ENCODE measurements around the gene DDB1. TPM values are rescaled to one million over a fixed set of nuclear protein-coding genes. Genes with fewer than 3 reads are reported as not detected.

The DDB1 gene
- polyA plus RNA-seq, 2 donors = 51.3 to 78.7 TPM

GRCh38 chr11:61329871-61330270, 3.0 kb downstream of the DDB1 start:
- H3K27ac ChIP-seq (ENCODE audit: low read depth in 2 of 2, low read length in 1 of 2) = no peak overlapping the region
- no peak overlapping the region for H3K4me3 ChIP-seq (ENCODE audit: low read depth in 1 of 2, low read length in 2 of 2)
- 90 to 91% methylated on average over 4 of the region's 4 CpGs for WGBS, 2 donors
- no peaks in the 10 kb centered on the region for H3K9me3 ChIP-seq (ENCODE audit: control insufficient read depth in 2 of 2, insufficient read depth in 1 of 2, low read depth in 1 of 2, low read length in 1 of 2)
- H3K27me3 ChIP-seq (ENCODE audit: control insufficient read depth in 1 of 2, insufficient read depth in 2 of 2, low read length in 2 of 2) = no peaks in the 10 kb centered on the region
- H3K4me1 ChIP-seq (ENCODE audit: control insufficient read depth in 2 of 2, insufficient read depth in 2 of 2, low read length in 1 of 2) = peaks cover 3 to 7% of the 10 kb centered on the region in 2 donors
- H3K36me3 ChIP-seq (ENCODE audit: control insufficient read depth in 2 of 2, insufficient read depth in 2 of 2, low read length in 1 of 2) = peaks cover 2 to 11% of the 10 kb centered on the region in 2 donors

- Histone ChIP-seq H3K4me1 (ENCODE audit: control insufficient read depth in 2 of 2, insufficient read depth in 2 of 2, low read length in 1 of 2) (peaks cover 0 to 2% of the 10 kb centered on the region in 2 donors), H3K27ac (ENCODE audit: low read depth in 2 of 2, low read length in 1 of 2) (no peak overlapping the region), H3K36me3 (ENCODE audit: control insufficient read depth in 2 of 2, insufficient read depth in 2 of 2, low read length in 1 of 2) (peaks cover 6 to 13% of the 10 kb centered on the region in 2 donors), H3K9me3 (ENCODE audit: control insufficient read depth in 2 of 2, insufficient read depth in 1 of 2, low read depth in 1 of 2, low read length in 1 of 2) (no peaks in the 10 kb centered on the region), H3K4me3 (ENCODE audit: low read depth in 1 of 2, low read length in 2 of 2) (no peak overlapping the region), H3K27me3 (ENCODE audit: control insufficient read depth in 1 of 2, insufficient read depth in 2 of 2, low read length in 2 of 2) (no peaks in the 10 kb centered on the region)
- WGBS, 2 donors = 89 to 90% methylated on average over 9 of the region's 9 CpGs
Observed at GRCh38 chr11:61328351-61328750, 4.6 kb downstream of the DDB1 start.

- Histone ChIP-seq H3K4me1 (ENCODE audit: control insufficient read depth in 2 of 2, insufficient read depth in 2 of 2, low read length in 1 of 2) (peaks cover 0 to 2% of the 10 kb centered on the region in 2 donors), H3K36me3 (ENCODE audit: control insufficient read depth in 2 of 2, insufficient read depth in 2 of 2, low read length in 1 of 2) (peaks cover 10 to 17% of the 10 kb centered on the region in 2 donors), H3K27me3 (ENCODE audit: control insufficient read depth in 1 of 2, insufficient read depth in 2 of 2, low read length in 2 of 2) (no peaks in the 10 kb centered on the region), H3K4me3 (ENCODE audit: low read depth in 1 of 2, low read length in 2 of 2) (no peak overlapping the region), H3K9me3 (ENCODE audit: control insufficient read depth in 2 of 2, insufficient read depth in 1 of 2, low read depth in 1 of 2, low read length in 1 of 2) (no peaks in the 10 kb centered on the region), H3K27ac (ENCODE audit: low read depth in 2 of 2, low read length in 1 of 2) (no peak overlapping the region)
Observed at GRCh38 chr11:61327669-61328071, 5.2 kb downstream of the DDB1 start.

GRCh38 chr11:61325649-61326414, 7.1 kb downstream of the DDB1 start:
- no peaks in the 10 kb centered on the region for H3K4me1 ChIP-seq (ENCODE audit: control insufficient read depth in 2 of 2, insufficient read depth in 2 of 2, low read length in 1 of 2)
- H3K27ac ChIP-seq (ENCODE audit: low read depth in 2 of 2, low read length in 1 of 2) = no peak overlapping the region
- 57 to 71% methylated on average over 2 of the region's 2 CpGs for WGBS, 2 donors

GRCh38 chr11:61315260-61315659, 17.6 kb downstream of the DDB1 start:
- 43 to 44% methylated on average over 2 of the region's 2 CpGs for WGBS, 2 donors
- Histone ChIP-seq H3K9me3 (ENCODE audit: control insufficient read depth in 2 of 2, insufficient read depth in 1 of 2, low read depth in 1 of 2, low read length in 1 of 2) (peaks cover 0 to 2% of the 10 kb centered on the region in 2 donors), H3K27ac (ENCODE audit: low read depth in 2 of 2, low read length in 1 of 2) (no peak overlapping the region), H3K4me3 (ENCODE audit: low read depth in 1 of 2, low read length in 2 of 2) (no peak overlapping the region), H3K4me1 (ENCODE audit: control insufficient read depth in 2 of 2, insufficient read depth in 2 of 2, low read length in 1 of 2) (no peaks in the 10 kb centered on the region), H3K27me3 (ENCODE audit: control insufficient read depth in 1 of 2, insufficient read depth in 2 of 2, low read length in 2 of 2) (no peaks in the 10 kb centered on the region), H3K36me3 (ENCODE audit: control insufficient read depth in 2 of 2, insufficient read depth in 2 of 2, low read length in 1 of 2) (peaks cover 18 to 34% of the 10 kb centered on the region in 2 donors)

More at GRCh38 chr11:61325649-61326414, 7.1 kb downstream of the DDB1 start:
- no peaks in the 10 kb centered on the region for H3K27me3 ChIP-seq (ENCODE audit: control insufficient read depth in 1 of 2, insufficient read depth in 2 of 2, low read length in 2 of 2)
- peaks cover 19 to 25% of the 10 kb centered on the region in 2 donors for H3K36me3 ChIP-seq (ENCODE audit: control insufficient read depth in 2 of 2, insufficient read depth in 2 of 2, low read length in 1 of 2)
- no peak overlapping the region for H3K4me3 ChIP-seq (ENCODE audit: low read depth in 1 of 2, low read length in 2 of 2)
- H3K9me3 ChIP-seq (ENCODE audit: control insufficient read depth in 2 of 2, insufficient read depth in 1 of 2, low read depth in 1 of 2, low read length in 1 of 2) = no peaks in the 10 kb centered on the region

- Histone ChIP-seq H3K36me3 (ENCODE audit: control insufficient read depth in 2 of 2, insufficient read depth in 2 of 2, low read length in 1 of 2) (peaks cover 35 to 58% of the 10 kb centered on the region in 2 donors), H3K27ac (ENCODE audit: low read depth in 2 of 2, low read length in 1 of 2) (no peak overlapping the region), H3K9me3 (ENCODE audit: control insufficient read depth in 2 of 2, insufficient read depth in 1 of 2, low read depth in 1 of 2, low read length in 1 of 2) (peaks cover 0 to 2% of the 10 kb centered on the region in 2 donors), H3K27me3 (ENCODE audit: control insufficient read depth in 1 of 2, insufficient read depth in 2 of 2, low read length in 2 of 2) (no peaks in the 10 kb centered on the region), H3K4me3 (ENCODE audit: low read depth in 1 of 2, low read length in 2 of 2) (no peak overlapping the region), H3K4me1 (ENCODE audit: control insufficient read depth in 2 of 2, insufficient read depth in 2 of 2, low read length in 1 of 2) (no peaks in the 10 kb centered on the region)
- WGBS, 2 donors = 91 to 93% methylated on average over 8 of the region's 8 CpGs
Observed at GRCh38 chr11:61310749-61311148, 22.2 kb downstream of the DDB1 start.

- Histone ChIP-seq H3K27ac (ENCODE audit: low read depth in 2 of 2, low read length in 1 of 2) (no peak overlapping the region), H3K4me1 (ENCODE audit: control insufficient read depth in 2 of 2, insufficient read depth in 2 of 2, low read length in 1 of 2) (no peaks in the 10 kb centered on the region), H3K4me3 (ENCODE audit: low read depth in 1 of 2, low read length in 2 of 2) (no peak overlapping the region), H3K9me3 (ENCODE audit: control insufficient read depth in 2 of 2, insufficient read depth in 1 of 2, low read depth in 1 of 2, low read length in 1 of 2) (peaks cover 0 to 2% of the 10 kb centered on the region in 2 donors), H3K36me3 (ENCODE audit: control insufficient read depth in 2 of 2, insufficient read depth in 2 of 2, low read length in 1 of 2) (peaks cover 31 to 63% of the 10 kb centered on the region in 2 donors), H3K27me3 (ENCODE audit: control insufficient read depth in 1 of 2, insufficient read depth in 2 of 2, low read length in 2 of 2) (no peaks in the 10 kb centered on the region)
- WGBS, 2 donors = 90 to 94% methylated on average over 7 of the region's 7 CpGs
Observed at GRCh38 chr11:61309739-61310138, 23.2 kb downstream of the DDB1 start.

- no peak overlapping the region for H3K4me3 ChIP-seq (ENCODE audit: low read depth in 1 of 2, low read length in 2 of 2)
- H3K9me3 ChIP-seq (ENCODE audit: control insufficient read depth in 2 of 2, insufficient read depth in 1 of 2, low read depth in 1 of 2, low read length in 1 of 2) = peaks cover 0 to 2% of the 10 kb centered on the region in 2 donors
- H3K4me1 ChIP-seq (ENCODE audit: control insufficient read depth in 2 of 2, insufficient read depth in 2 of 2, low read length in 1 of 2) = no peaks in the 10 kb centered on the region
- no peaks in the 10 kb centered on the region for H3K27me3 ChIP-seq (ENCODE audit: control insufficient read depth in 1 of 2, insufficient read depth in 2 of 2, low read length in 2 of 2)
- WGBS, 2 donors = 86 to 93% methylated on average over 4 of the region's 4 CpGs
- H3K36me3 ChIP-seq (ENCODE audit: control insufficient read depth in 2 of 2, insufficient read depth in 2 of 2, low read length in 1 of 2) = peaks cover 31 to 60% of the 10 kb centered on the region in 2 donors
- H3K27ac ChIP-seq (ENCODE audit: low read depth in 2 of 2, low read length in 1 of 2) = no peak overlapping the region
Observed at GRCh38 chr11:61309141-61309540, 23.8 kb downstream of the DDB1 start.

GRCh38 chr11:61307354-61307753, 25.6 kb downstream of the DDB1 start:
- no peak overlapping the region for H3K27ac ChIP-seq (ENCODE audit: low read depth in 2 of 2, low read length in 1 of 2)
- H3K27me3 ChIP-seq (ENCODE audit: control insufficient read depth in 1 of 2, insufficient read depth in 2 of 2, low read length in 2 of 2) = no peaks in the 10 kb centered on the region
- peaks cover 0 to 2% of the 10 kb centered on the region in 2 donors for H3K9me3 ChIP-seq (ENCODE audit: control insufficient read depth in 2 of 2, insufficient read depth in 1 of 2, low read depth in 1 of 2, low read length in 1 of 2)
- 86 to 90% methylated on average over 1 of the region's 1 CpG for WGBS, 2 donors
- H3K4me3 ChIP-seq (ENCODE audit: low read depth in 1 of 2, low read length in 2 of 2) = no peak overlapping the region
- peaks cover 24 to 64% of the 10 kb centered on the region in 2 donors for H3K36me3 ChIP-seq (ENCODE audit: control insufficient read depth in 2 of 2, insufficient read depth in 2 of 2, low read length in 1 of 2)
- H3K4me1 ChIP-seq (ENCODE audit: control insufficient read depth in 2 of 2, insufficient read depth in 2 of 2, low read length in 1 of 2) = no peaks in the 10 kb centered on the region

GRCh38 chr11:61306221-61306620, 26.7 kb downstream of the DDB1 start:
- 74 to 87% methylated on average over 1 of the region's 1 CpG for WGBS, 2 donors
- Histone ChIP-seq H3K9me3 (ENCODE audit: control insufficient read depth in 2 of 2, insufficient read depth in 1 of 2, low read depth in 1 of 2, low read length in 1 of 2) (no peaks in the 10 kb centered on the region), H3K27me3 (ENCODE audit: control insufficient read depth in 1 of 2, insufficient read depth in 2 of 2, low read length in 2 of 2) (no peaks in the 10 kb centered on the region), H3K27ac (ENCODE audit: low read depth in 2 of 2, low read length in 1 of 2) (no peak overlapping the region), H3K4me1 (ENCODE audit: control insufficient read depth in 2 of 2, insufficient read depth in 2 of 2, low read length in 1 of 2) (no peaks in the 10 kb centered on the region), H3K36me3 (ENCODE audit: control insufficient read depth in 2 of 2, insufficient read depth in 2 of 2, low read length in 1 of 2) (peaks cover 28 to 62% of the 10 kb centered on the region in 2 donors), H3K4me3 (ENCODE audit: low read depth in 1 of 2, low read length in 2 of 2) (no peak overlapping the region)
